Fibroblast of mammary gland (primary cell): ENCODE measurements around the gene BRPF1.

ENCODE experiments used
- DNase-seq: peaks from one replicate; pipeline ENCODE4 v3.0.0-alpha.2; 2010; ENCODE audit warnings: low read depth
- H3K4me3 ChIP-seq: 2 replicates; pipeline ENCODE4 v1.5.1; 2011; ENCODE audit warnings: low read depth, mild to moderate bottlenecking, low read length, moderate library complexity; ENCODE audit not compliant: control insufficient read depth
- TF ChIP-seq, protein P1 (sequence below): conservative IDR thresholded peaks from 2 replicates; pipeline ENCODE4 v1.5.1; 2011; ENCODE audit warnings: low read depth, low read length, inconsistent platforms; ENCODE audit not compliant: control insufficient read depth, insufficient read depth

The BRPF1 gene

DNA sequence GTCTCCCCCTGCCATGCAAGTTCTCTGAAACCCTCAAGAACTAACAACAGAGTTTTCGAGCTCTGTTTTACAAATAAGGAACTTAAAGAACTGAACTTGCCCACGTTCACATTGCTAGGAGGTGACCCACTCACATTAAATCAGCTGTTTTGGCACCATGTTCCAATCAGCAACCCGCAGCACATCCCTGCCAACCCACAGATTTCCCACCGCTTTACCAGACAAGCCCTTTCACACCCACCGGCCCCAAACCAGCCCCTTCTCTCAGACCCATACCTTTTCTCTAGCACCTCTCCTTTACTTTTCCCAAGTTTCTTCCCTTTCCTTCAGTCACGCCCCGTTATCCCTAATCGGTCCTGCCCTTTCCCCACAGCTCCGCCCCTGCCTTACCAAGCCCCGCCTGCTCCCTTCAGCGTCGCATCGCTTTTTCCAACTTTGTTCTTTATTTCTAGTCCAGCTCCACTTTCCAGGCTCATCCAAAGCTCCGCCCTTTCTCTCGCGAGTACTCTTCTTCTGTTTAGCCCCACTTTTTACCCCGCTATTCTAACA, 804 bp upstream of the BRPF1 start:
- DNase-seq, result no peak
- TF ChIP-seq, protein P1, sequence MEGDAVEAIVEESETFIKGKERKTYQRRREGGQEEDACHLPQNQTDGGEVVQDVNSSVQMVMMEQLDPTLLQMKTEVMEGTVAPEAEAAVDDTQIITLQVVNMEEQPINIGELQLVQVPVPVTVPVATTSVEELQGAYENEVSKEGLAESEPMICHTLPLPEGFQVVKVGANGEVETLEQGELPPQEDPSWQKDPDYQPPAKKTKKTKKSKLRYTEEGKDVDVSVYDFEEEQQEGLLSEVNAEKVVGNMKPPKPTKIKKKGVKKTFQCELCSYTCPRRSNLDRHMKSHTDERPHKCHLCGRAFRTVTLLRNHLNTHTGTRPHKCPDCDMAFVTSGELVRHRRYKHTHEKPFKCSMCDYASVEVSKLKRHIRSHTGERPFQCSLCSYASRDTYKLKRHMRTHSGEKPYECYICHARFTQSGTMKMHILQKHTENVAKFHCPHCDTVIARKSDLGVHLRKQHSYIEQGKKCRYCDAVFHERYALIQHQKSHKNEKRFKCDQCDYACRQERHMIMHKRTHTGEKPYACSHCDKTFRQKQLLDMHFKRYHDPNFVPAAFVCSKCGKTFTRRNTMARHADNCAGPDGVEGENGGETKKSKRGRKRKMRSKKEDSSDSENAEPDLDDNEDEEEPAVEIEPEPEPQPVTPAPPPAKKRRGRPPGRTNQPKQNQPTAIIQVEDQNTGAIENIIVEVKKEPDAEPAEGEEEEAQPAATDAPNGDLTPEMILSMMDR, result no peak
- H3K4me3 ChIP-seq, result peak overlapping the region; percentile 66

DNA sequence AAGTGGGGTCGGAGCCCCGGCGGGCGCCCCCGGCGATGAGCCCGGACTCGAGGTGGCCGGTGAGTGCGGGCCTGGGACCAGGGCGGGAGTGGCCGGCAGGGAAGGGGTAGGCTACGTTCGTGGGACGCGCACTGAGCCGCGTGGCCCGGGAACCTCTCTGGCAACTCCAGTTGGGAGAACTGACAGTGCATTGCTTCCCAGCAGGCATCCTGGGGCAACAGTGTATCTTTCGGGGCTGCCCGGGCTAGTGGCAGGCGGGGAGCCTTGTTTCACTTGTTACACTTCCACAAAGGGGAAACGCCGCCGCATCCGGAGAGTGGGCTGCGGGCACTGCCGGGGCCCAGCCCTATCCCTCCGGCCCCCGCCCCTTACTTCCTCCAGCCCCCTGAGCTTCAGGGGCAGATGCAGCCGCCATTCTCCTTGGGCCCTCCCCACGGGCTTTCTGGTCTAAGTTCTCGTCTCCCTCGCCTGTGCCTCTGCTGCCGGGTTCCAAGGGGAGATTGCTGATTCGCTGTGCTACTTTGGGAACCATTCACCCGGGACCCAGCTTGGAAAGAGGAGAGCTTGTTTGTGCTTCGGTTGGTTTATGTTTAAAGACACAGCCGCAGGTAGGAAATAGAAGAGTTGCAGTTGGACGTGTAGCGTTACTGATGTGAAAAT, 675 bp downstream of the BRPF1 start:
- peak overlapping the region; percentile 83 for H3K4me3 ChIP-seq
- TF ChIP-seq, protein P1, result no peak
- DNase-seq, result no peak

DNA sequence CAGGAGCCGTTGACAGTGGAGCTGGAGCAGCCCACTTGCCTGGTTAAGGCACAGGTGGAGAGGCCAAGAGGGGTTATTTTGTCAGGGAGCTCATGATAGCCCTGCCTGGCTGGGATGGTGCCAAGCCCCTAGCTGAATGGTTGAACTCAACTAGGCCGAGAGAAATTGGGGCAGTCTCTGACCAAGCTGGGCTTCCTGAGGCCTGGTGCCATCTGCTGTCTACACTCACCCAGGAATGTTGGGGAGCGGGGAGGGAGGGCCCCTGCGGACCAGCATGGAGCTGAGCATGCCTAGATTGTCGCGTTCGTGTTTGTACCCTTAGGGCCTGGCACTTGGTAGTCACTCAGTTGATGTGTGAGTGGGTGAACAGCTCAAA, 1.2 kb downstream of the BRPF1 start:
- DNase-seq, result peak; percentile 28
- TF ChIP-seq, protein P1, result no peak
- H3K4me3 ChIP-seq, result peak overlapping the region; percentile 83

DNA sequence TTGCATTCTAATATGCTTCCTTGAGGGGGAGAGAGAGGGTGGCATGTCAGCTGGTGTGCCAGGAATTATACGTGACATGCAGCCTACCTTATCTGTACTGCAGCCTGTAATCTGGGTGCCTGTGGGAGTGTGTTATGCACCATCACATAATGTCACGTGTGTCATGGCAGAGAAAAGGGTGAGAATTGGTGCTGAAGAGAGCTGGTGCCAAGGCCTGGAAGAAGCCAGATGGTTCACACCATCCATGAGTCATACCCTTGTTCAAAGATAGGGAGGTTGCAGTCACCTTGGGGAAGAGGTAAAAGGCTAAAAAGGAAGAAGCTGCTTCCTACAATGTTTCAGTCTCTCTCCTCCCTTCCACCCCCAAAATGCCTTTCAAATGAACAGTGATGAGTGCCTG, 5.3 kb downstream of the BRPF1 start:
- DNase-seq, result peak; percentile 23

DNA sequence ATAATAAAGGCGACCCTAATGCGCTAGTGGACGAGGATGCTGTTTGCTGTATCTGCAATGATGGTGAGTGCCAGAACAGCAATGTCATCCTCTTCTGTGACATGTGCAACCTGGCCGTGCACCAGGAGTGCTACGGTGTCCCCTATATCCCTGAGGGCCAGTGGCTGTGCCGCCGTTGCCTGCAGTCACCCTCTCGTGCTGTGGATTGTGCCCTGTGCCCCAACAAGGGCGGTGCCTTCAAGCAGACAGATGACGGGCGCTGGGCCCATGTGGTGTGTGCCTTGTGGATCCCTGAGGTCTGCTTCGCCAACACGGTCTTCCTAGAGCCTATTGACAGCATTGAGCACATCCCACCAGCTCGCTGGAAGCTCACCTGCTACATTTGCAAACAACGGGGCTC, 7.6 kb downstream of the BRPF1 start:
- TF ChIP-seq, protein P1, result no peak
- no peak overlapping the region for H3K4me3 ChIP-seq
- DNase-seq, result no peak

More for the DNA sequence above, 5.3 kb downstream of the BRPF1 start:
- TF ChIP-seq, protein P1, result no peak
- H3K4me3 ChIP-seq, result no peak overlapping the region

DNA sequence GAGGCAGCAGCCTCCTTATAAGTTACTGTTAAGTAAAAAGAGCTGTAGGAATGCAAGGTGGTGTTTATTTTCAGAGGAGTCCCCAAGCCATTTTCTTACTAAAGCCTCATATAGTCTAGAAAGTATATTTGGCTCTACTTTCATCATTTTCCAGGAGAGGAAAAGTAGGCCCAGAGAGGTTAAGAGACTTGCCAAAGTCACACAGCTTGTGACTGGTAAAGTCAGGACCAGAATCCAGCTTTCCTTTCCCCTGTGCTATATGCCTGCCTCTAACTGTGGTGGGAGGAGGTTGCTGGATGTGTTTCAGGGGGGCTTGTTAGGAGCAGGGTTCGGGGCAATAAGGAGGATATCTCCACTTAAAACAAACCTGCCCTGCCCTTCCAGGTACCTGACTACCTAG, 11.0 kb downstream of the BRPF1 start:
- DNase-seq, result no peak
- TF ChIP-seq, protein P1, result no peak
- H3K4me3 ChIP-seq, result no peak overlapping the region
